HK-2 (cell line): Measurements from ENCODE around the gene PPP2R3C.
"Not testable (repeated sequence)": the region's sequence is repeated elsewhere in the genome, so short reads cannot be mapped to it uniquely, and the experiment has no call there.

Experiments
- DNase-seq: peaks from one replicate; pipeline ENCODE4 v3.0.0-alpha.2; 2018; ENCODE audit not compliant: unreplicated experiment

The PPP2R3C gene

GRCh38 chr14:35124127-35124526 is 2.3 kb upstream of the PPP2R3C start:
- no peak for DNase-seq

GRCh38 chr14:35123388-35123703 is 1.6 kb upstream of the PPP2R3C start:
- no peak for DNase-seq

GRCh38 chr14:35122696-35123387 is 1.1 kb upstream of the PPP2R3C start:
- DNase-seq = peak; percentile 10

- DNase-seq = no peak
Observed at GRCh38 chr14:35121026-35121886, 534 bp downstream of the PPP2R3C start.

GRCh38 chr14:35117112-35117511 is 4.7 kb downstream of the PPP2R3C start:
- no peak for DNase-seq

- DNase-seq = no peak
Observed at GRCh38 chr14:35116242-35116641, 5.5 kb downstream of the PPP2R3C start.

GRCh38 chr14:35114036-35114435 is 7.8 kb downstream of the PPP2R3C start:
- DNase-seq = no peak

- DNase-seq = no peak
Observed at GRCh38 chr14:35113308-35113950, 8.4 kb downstream of the PPP2R3C start.

GRCh38 chr14:35112641-35113040 is 9.1 kb downstream of the PPP2R3C start:
- no peak for DNase-seq

GRCh38 chr14:35107866-35108265 is 13.9 kb downstream of the PPP2R3C start:
- no peak for DNase-seq

- not testable (repeated sequence) for DNase-seq
Observed at GRCh38 chr14:35094645-35095044, 27.1 kb downstream of the PPP2R3C start.

- DNase-seq = no peak
Observed at GRCh38 chr14:35088514-35088913, 33.3 kb downstream of the PPP2R3C start.

GRCh38 chr14:35085441-35085840 is 36.3 kb downstream of the PPP2R3C start:
- DNase-seq = no peak

GRCh38 chr14:35083530-35084150 is 38.1 kb downstream of the PPP2R3C start:
- no peak for DNase-seq

GRCh38 chr14:35079742-35080141 is 42.0 kb downstream of the PPP2R3C start:
- DNase-seq = no peak

GRCh38 chr14:35078082-35078481 is 43.7 kb downstream of the PPP2R3C start:
- no peak for DNase-seq

- DNase-seq = no peak
Observed at GRCh38 chr14:35073486-35073885, 48.3 kb downstream of the PPP2R3C start.

- DNase-seq = no peak
Observed at GRCh38 chr14:35072226-35072625, 49.6 kb downstream of the PPP2R3C start.

- DNase-seq = no peak
Observed at GRCh38 chr14:35068238-35069012, 53.4 kb downstream of the PPP2R3C start.

GRCh38 chr14:35065731-35066130 is 56.1 kb downstream of the PPP2R3C start:
- not testable (repeated sequence) for DNase-seq

- DNase-seq = peak; percentile 22
Observed at GRCh38 chr14:35061113-35061791, 60.5 kb downstream of the PPP2R3C start.
